Myocyte (in vitro differentiated cells): ENCODE data around the gene UHRF2. TPM values are rescaled to one million over a fixed set of nuclear protein-coding genes. Genes with fewer than 3 reads are reported as not detected.
"Not testable (repeated sequence)": the region's sequence is repeated elsewhere in the genome, so short reads cannot be mapped to it uniquely, and the experiment has no call there.

Experiments
- DNase-seq: peaks from one replicate; pipeline ENCODE4 v3.0.0-alpha.2; 2012; ENCODE audit warnings: low read depth
- total RNA-seq: library from RNA; depleted of rRNA; stranded (reverse); fragments of >200 nt; gene quantifications from 2 replicates; pipeline ENCODE4 v1.2.3, GENCODE V29; 2014

Gene UHRF2
- total RNA-seq, 1 donor from 2014 or later = 42.0 TPM

- DNase-seq = no peak
These were observed 16.2 kb downstream of the UHRF2 start for GRCh38 chr9:6428940-6429889.

- no peak for DNase-seq
These were observed 18.0 kb downstream of the UHRF2 start for GRCh38 chr9:6431038-6431437.

- no peak for DNase-seq
These were observed 20.4 kb downstream of the UHRF2 start for GRCh38 chr9:6433410-6433809.

- no peak for DNase-seq
These were observed 26.2 kb downstream of the UHRF2 start for GRCh38 chr9:6439051-6439703.

GRCh38 chr9:6440405-6440804, 27.4 kb downstream of the UHRF2 start:
- DNase-seq = no peak

GRCh38 chr9:6441269-6441668, 28.3 kb downstream of the UHRF2 start:
- no peak for DNase-seq

- DNase-seq = no peak
These were observed 30.7 kb downstream of the UHRF2 start for GRCh38 chr9:6443661-6444060.

GRCh38 chr9:6444128-6444527, 31.1 kb downstream of the UHRF2 start:
- DNase-seq = no peak

- no peak for DNase-seq
These were observed 36.1 kb downstream of the UHRF2 start for GRCh38 chr9:6449086-6449485.

- DNase-seq = no peak
These were observed 36.6 kb downstream of the UHRF2 start for GRCh38 chr9:6449645-6450044.

- DNase-seq = no peak
These were observed 37.8 kb downstream of the UHRF2 start for GRCh38 chr9:6450641-6451375.

- DNase-seq = not testable (repeated sequence)
These were observed 42.3 kb downstream of the UHRF2 start for GRCh38 chr9:6455292-6455691.

- not testable (repeated sequence) for DNase-seq
These were observed 45.7 kb downstream of the UHRF2 start for GRCh38 chr9:6458704-6459103.

GRCh38 chr9:6459718-6460117, 46.7 kb downstream of the UHRF2 start:
- no peak for DNase-seq

- no peak for DNase-seq
These were observed 47.3 kb downstream of the UHRF2 start for GRCh38 chr9:6460189-6460768.

GRCh38 chr9:6461619-6462018, 48.6 kb downstream of the UHRF2 start:
- DNase-seq = no peak

GRCh38 chr9:6467006-6467625, 54.1 kb downstream of the UHRF2 start:
- DNase-seq = no peak

GRCh38 chr9:6471231-6471850, 58.3 kb downstream of the UHRF2 start:
- no peak for DNase-seq

- no peak for DNase-seq
These were observed 60.2 kb downstream of the UHRF2 start for GRCh38 chr9:6473151-6473550.

GRCh38 chr9:6479959-6480358, 67.0 kb downstream of the UHRF2 start:
- no peak for DNase-seq

- DNase-seq = no peak
These were observed 71.2 kb downstream of the UHRF2 start for GRCh38 chr9:6484210-6484609.
